ENCODE measurements around the gene FAM219A. TPM values are rescaled to one million over a fixed set of nuclear protein-coding genes. Genes with fewer than 3 reads are reported as not detected.

Gene FAM219A
- total and polyA plus RNA-seq, 2 donors (not counting 1 experiment from before 2014, with no cell fraction given) = 5.3 to 7.3 TPM

DNA sequence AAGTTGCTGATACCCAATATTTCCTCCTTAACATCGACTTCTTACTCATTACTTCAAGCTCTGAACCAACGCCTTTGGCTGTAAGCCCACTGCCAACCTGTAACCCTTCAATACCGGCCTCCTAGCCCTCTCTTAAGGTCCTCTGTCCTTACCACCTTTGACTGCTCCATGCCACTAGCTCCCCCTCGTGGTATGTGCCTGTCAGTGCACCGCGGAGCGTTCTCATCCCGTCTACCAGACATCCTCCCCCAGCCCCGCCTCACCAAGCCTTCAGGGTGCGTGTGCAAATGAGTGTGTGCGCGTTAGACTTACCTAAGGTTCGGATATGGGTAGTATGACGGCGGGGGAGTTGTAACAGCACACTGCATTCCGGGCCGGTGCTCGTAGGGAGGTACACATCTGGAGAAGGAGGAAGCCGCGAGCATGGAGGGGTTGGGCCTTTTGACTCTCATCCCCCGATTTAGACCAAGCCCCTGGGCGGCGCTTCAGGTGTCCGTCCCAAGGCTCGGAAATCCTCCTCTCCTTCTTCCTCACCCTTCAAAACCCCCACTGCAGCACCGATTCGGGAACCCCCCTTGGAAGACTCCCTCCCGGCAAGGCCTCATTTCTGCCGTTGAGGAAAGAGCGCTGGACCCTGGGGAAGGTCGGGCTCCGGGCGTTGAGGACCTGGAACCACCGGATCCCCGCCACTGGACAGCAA is 78.9 kb downstream of the FAM219A start:
- H3K9ac ChIP-seq (ENCODE audit: insufficient read depth, low read length) = no peak overlapping the region
- H3K79me2 ChIP-seq (ENCODE audit: control insufficient read depth, insufficient read depth, low read length) = no peaks in the 10 kb centered on the region
- H3K4me2 ChIP-seq (ENCODE audit: extremely low read depth, insufficient read depth, low read length) = peak overlapping the region; percentile 34
- H3K4me3 ChIP-seq (replicated peaks in 1 of 4; ENCODE audit: control extremely low read depth in 1 of 4, insufficient read depth in 1 of 4, low read depth in 3 of 4, low read length in 4 of 4) = peak overlapping the region in 2 of 4 experiments; percentile 42 to 48
- H3K36me3 ChIP-seq (ENCODE audit: control insufficient read depth, insufficient read depth, low read length) = no peaks in the 10 kb centered on the region
- H3K27me3 ChIP-seq (ENCODE audit: control insufficient read depth, insufficient read depth, low read length) = peaks cover 10% of the 10 kb centered on the region
- DNase-seq (ENCODE audit: low read depth in 2 of 2) = peak; percentile 56 to 81
- H3K4me1 ChIP-seq (ENCODE audit: control insufficient read depth, extremely low read depth, insufficient read depth, low read length) = peaks cover 3% of the 10 kb centered on the region
- no peak overlapping the region for H3K27ac ChIP-seq (ENCODE audit: insufficient read depth, low read length)
- no peak overlapping the region for H2AFZ ChIP-seq (ENCODE audit: low read length)
- H4K20me1 ChIP-seq (ENCODE audit: control insufficient read depth, extremely low read depth, insufficient read depth, low read length) = no peaks in the 10 kb centered on the region
- TF ChIP-seq EZH2 (IDR thresholded peaks at IDR 0.05; ENCODE audit: low read length, missing control alignments) = no peak
- TF ChIP-seq, protein P1, sequence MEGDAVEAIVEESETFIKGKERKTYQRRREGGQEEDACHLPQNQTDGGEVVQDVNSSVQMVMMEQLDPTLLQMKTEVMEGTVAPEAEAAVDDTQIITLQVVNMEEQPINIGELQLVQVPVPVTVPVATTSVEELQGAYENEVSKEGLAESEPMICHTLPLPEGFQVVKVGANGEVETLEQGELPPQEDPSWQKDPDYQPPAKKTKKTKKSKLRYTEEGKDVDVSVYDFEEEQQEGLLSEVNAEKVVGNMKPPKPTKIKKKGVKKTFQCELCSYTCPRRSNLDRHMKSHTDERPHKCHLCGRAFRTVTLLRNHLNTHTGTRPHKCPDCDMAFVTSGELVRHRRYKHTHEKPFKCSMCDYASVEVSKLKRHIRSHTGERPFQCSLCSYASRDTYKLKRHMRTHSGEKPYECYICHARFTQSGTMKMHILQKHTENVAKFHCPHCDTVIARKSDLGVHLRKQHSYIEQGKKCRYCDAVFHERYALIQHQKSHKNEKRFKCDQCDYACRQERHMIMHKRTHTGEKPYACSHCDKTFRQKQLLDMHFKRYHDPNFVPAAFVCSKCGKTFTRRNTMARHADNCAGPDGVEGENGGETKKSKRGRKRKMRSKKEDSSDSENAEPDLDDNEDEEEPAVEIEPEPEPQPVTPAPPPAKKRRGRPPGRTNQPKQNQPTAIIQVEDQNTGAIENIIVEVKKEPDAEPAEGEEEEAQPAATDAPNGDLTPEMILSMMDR (conservative IDR thresholded peaks at IDR 0.05 in 1 of 2, IDR thresholded peaks at IDR 0.05 in 1 of 2; ENCODE audit: low read depth in 1 of 2, low read length in 2 of 2) = peak; percentile 97 to 100
- no peaks in the 10 kb centered on the region for H3K9me3 ChIP-seq (ENCODE audit: control insufficient read depth, insufficient read depth, low read depth, low read length)

DNA sequence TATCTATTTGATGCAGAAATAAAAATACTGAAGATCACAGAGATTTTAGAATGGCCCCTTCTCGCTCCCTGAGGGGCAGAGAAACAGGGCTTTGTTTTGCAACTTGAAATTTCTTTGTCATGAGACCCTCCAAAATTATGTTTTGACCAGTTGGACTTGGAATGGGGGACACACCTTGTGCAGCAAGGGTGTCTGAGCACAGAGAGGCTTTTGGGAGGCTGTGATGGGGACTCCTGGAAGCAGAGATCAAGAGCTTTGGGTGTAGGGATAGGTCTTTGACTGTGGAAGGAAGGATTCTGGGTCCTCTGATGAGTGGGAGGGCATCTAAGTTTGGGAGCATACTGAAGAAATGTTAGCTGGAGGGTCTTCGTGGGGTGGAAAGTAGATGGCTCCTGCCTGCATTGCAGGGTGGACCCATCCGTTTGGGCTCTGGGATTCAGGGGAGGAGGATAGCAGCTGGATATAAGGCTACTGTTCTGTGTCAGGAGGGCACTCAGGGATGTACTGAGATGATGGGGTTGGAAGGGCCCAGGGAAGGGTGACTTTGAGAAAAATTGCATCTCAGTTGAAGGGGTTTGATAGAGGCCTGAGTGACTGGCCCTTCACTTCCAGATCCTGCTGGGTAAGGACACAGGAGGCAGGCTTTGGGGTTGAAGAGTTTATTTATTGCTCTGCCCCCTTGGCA is 79.9 kb downstream of the FAM219A start:
- H2AFZ ChIP-seq (ENCODE audit: low read length) = no peak overlapping the region
- H3K79me2 ChIP-seq (ENCODE audit: control insufficient read depth, insufficient read depth, low read length) = no peaks in the 10 kb centered on the region
- no peak overlapping the region for H3K27ac ChIP-seq (ENCODE audit: insufficient read depth, low read length)
- TF ChIP-seq EZH2 (IDR thresholded peaks at IDR 0.05; ENCODE audit: low read length, missing control alignments) = no peak
- TF ChIP-seq, protein P1 (conservative IDR thresholded peaks at IDR 0.05 in 1 of 2, IDR thresholded peaks at IDR 0.05 in 1 of 2; ENCODE audit: low read depth in 1 of 2, low read length in 2 of 2) = no peak
- peaks cover 10% of the 10 kb centered on the region for H3K27me3 ChIP-seq (ENCODE audit: control insufficient read depth, insufficient read depth, low read length)
- H4K20me1 ChIP-seq (ENCODE audit: control insufficient read depth, extremely low read depth, insufficient read depth, low read length) = no peaks in the 10 kb centered on the region
- H3K4me3 ChIP-seq (replicated peaks in 1 of 4; ENCODE audit: control extremely low read depth in 1 of 4, insufficient read depth in 1 of 4, low read depth in 3 of 4, low read length in 4 of 4) = no peak overlapping the region
- H3K36me3 ChIP-seq (ENCODE audit: control insufficient read depth, insufficient read depth, low read length) = no peaks in the 10 kb centered on the region
- no peak for DNase-seq (ENCODE audit: low read depth in 2 of 2)
- peaks cover 3% of the 10 kb centered on the region for H3K4me1 ChIP-seq (ENCODE audit: control insufficient read depth, extremely low read depth, insufficient read depth, low read length)
- H3K9me3 ChIP-seq (ENCODE audit: control insufficient read depth, insufficient read depth, low read depth, low read length) = no peaks in the 10 kb centered on the region
- no peak overlapping the region for H3K4me2 ChIP-seq (ENCODE audit: extremely low read depth, insufficient read depth, low read length)
- H3K9ac ChIP-seq (ENCODE audit: insufficient read depth, low read length) = no peak overlapping the region

DNA sequence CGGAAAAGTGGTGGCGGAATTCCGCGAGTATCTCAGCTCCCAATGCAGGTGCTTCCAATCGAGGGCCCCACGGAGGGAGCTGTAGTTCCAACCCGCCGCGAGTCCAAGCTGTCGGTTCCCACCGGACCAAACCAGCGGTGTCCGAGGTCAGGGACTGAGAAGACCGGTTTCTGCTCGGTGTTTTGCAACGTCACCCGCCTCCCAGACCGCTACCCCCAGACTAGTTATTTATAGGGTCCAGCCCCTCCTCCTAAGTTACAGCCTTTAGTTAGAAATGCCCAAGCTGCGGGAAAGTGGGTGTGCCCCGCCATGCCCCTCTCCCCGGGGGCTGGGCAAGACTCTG is 81.0 kb downstream of the FAM219A start:
- H4K20me1 ChIP-seq (ENCODE audit: control insufficient read depth, extremely low read depth, insufficient read depth, low read length) = no peaks in the 10 kb centered on the region
- H3K36me3 ChIP-seq (ENCODE audit: control insufficient read depth, insufficient read depth, low read length) = no peaks in the 10 kb centered on the region
- peaks cover 13% of the 10 kb centered on the region for H3K27me3 ChIP-seq (ENCODE audit: control insufficient read depth, insufficient read depth, low read length)
- no peak overlapping the region for H3K9ac ChIP-seq (ENCODE audit: insufficient read depth, low read length)
- H2AFZ ChIP-seq (ENCODE audit: low read length) = peak overlapping the region; percentile 89
- peaks cover 3% of the 10 kb centered on the region for H3K4me1 ChIP-seq (ENCODE audit: control insufficient read depth, extremely low read depth, insufficient read depth, low read length)
- peak overlapping the region; percentile 92 for H3K4me2 ChIP-seq (ENCODE audit: extremely low read depth, insufficient read depth, low read length)
- H3K9me3 ChIP-seq (ENCODE audit: control insufficient read depth, insufficient read depth, low read depth, low read length) = no peaks in the 10 kb centered on the region
- H3K79me2 ChIP-seq (ENCODE audit: control insufficient read depth, insufficient read depth, low read length) = no peaks in the 10 kb centered on the region
- H3K27ac ChIP-seq (ENCODE audit: insufficient read depth, low read length) = no peak overlapping the region
- TF ChIP-seq, protein P1 (conservative IDR thresholded peaks at IDR 0.05 in 1 of 2, IDR thresholded peaks at IDR 0.05 in 1 of 2; ENCODE audit: low read depth in 1 of 2, low read length in 2 of 2) = no peak
- TF ChIP-seq EZH2 (IDR thresholded peaks at IDR 0.05; ENCODE audit: low read length, missing control alignments) = no peak
- no peak for DNase-seq (ENCODE audit: low read depth in 2 of 2)
- peak overlapping the region; percentile 52 to 92 (median 64) for H3K4me3 ChIP-seq (replicated peaks in 1 of 4; ENCODE audit: control extremely low read depth in 1 of 4, insufficient read depth in 1 of 4, low read depth in 3 of 4, low read length in 4 of 4)

Data from fibroblast of lung (primary cell).